GM12801 (cell line): ENCODE data around the gene RPS18.

ENCODE experiments used
- TF ChIP-seq, protein P1 (sequence below): IDR thresholded peaks from one replicate; pipeline ENCODE4 v1.5.1; 2011; ENCODE audit warnings: control low read depth; ENCODE audit not compliant: insufficient read length; ENCODE audit errors: extremely low read depth

The RPS18 gene

DNA sequence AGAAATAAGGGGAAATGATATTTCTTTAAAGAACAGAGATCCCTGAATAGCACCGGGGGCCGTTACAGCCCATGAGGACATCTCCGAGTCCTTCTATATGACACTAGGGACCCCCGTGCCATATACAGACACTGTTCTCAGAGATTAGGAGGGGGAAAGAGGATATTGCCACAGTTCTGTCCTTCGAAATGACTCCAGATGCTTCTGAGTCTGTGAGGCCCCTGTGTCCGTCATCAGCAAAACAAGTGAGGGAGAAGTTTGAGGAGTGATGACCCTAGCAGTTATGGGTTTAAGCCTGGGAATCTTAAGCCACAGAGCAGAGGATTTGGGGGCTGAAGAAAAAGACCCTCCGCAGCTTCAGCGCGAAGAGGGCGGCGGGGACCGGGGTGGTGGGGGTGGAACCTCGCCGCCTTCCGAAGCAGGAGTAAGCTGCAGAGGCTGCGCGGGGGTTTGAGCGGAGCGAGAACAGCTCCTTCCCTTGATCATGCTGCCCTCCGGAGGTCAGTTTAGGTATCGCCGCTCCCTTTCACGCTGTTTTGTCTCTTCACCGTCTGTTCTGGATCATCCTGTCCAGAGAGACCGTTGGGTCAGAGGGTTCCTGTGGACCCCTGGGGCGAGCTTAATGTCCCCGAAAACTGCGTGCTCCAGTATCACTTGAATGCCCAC, 23.8 kb upstream of the RPS18 start:
- TF ChIP-seq, protein P1, sequence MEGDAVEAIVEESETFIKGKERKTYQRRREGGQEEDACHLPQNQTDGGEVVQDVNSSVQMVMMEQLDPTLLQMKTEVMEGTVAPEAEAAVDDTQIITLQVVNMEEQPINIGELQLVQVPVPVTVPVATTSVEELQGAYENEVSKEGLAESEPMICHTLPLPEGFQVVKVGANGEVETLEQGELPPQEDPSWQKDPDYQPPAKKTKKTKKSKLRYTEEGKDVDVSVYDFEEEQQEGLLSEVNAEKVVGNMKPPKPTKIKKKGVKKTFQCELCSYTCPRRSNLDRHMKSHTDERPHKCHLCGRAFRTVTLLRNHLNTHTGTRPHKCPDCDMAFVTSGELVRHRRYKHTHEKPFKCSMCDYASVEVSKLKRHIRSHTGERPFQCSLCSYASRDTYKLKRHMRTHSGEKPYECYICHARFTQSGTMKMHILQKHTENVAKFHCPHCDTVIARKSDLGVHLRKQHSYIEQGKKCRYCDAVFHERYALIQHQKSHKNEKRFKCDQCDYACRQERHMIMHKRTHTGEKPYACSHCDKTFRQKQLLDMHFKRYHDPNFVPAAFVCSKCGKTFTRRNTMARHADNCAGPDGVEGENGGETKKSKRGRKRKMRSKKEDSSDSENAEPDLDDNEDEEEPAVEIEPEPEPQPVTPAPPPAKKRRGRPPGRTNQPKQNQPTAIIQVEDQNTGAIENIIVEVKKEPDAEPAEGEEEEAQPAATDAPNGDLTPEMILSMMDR, result no peak

DNA sequence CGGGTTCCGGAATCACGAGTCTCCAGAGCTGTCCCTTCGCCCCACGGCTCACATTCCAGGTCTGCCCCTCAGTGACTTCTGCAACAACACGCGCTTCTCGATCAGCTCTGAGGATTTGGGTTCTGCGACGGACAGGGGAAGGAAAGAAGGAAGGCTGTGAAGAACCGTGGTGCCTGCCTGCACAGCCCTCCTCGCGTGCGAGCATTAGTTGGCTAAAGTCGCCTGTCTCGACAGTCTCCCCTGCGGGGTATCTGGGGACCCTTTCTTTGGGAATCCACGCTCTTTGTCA, 23.3 kb upstream of the RPS18 start:
- TF ChIP-seq, protein P1, result no peak

- TF ChIP-seq, protein P1, result no peak
These were observed 22.7 kb upstream of the RPS18 start for GRCh38 chr6:33248932-33249731.

DNA sequence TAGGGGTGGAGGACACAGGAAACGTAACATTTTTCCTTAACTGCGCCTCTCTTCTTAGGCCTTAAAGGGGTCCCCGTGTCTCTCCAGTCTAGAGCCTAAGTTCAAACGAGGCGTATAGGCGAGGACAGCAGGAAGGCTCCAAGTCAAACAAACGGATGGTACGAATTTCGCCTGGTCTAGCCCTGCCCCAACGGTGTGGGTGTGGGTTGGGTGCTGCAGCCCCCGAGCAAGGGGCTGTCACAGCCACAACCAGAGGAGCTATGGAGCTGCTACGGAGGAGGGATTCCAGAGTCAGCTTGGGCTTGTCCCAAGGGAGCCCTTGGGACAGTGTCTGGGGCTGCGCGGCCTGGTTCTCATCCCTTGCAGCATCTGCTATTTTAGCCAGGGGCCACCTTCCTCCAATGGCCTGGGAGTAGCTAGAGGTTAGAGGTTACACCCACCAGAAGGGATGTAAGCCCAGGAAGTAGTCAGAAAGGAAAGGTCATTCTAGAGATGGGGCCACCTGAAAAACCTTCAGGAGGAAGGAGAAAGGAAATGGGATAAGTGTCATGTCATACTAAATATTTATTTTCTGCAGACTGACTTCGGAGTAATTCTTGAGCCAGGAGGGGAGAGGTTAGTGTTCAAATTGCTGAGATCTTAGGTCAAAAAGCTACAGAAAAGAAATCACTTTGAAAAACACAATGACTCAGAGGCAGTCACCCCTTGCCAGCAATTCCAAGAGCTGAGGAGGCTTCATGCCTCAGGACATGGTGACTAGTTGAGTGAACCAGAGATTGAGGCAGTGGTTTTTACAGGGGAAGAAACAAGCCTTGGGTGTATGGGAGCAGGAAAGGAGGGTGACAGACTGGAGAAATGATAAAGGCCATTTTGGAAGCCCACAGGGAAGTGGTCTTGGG, 21.9 kb upstream of the RPS18 start:
- TF ChIP-seq, protein P1, result no peak

GRCh38 chr6:33250731-33251130, 21.1 kb upstream of the RPS18 start:
- TF ChIP-seq, protein P1, result no peak

DNA sequence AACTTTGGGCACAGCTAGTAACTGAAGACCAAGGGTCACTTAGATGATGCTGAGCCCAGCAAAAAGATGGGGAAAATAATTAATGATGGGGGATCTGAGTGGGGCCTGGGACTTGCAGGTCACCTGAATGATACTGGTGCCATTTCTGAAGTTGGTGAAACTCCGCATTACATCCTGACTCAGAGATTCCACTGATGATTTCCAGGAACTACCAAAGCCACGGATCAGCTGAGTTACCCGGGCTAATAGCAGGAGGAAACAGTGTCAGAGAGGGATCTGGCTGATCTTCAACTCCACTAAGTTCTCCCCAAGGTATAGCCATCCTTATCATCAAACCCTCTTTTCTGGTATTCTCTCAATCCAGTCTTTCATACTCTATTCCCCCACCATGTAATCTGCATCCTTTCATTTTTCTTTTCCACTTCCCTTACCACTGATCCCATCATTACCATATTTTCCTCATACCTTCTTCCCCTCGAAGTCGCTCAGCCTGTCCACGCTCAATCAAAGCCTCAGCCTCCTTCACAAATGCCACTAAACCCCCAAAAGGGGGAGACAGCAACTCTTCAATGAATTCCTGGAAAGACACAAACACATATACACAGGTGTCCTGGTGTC, 20.4 kb upstream of the RPS18 start:
- TF ChIP-seq, protein P1, result no peak

DNA sequence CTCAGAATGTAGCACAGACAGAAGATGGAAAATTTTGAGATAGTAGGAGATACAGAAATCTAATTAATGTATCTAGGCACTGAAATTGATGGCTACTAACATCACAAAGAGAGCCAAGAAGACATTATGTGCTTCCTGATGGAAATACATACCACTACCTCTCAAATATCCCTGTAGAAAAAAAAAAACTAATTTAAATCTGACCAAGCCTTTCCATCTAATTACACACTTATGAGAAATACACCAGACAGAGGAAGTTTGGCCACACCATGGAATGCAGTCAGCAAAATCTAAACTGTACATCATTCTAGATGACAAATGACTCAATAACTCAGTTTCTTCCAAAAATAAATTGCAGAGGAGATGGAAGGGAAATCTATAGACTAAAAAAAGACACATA, 19.1 kb upstream of the RPS18 start:
- TF ChIP-seq, protein P1, result no peak
